OCI-LY1 (cell line): ENCODE measurements around the gene NSFL1C.

Source experiments
- H2AFZ ChIP-seq: fragments of 200-600 bp; sonication (generic), shearing (Covaris generic); 2 replicates; pipeline ENCODE4 v1.6.0; 2014; ENCODE audit warnings: antibody characterized with exemption, mild to moderate bottlenecking, low read length
- H3F3A ChIP-seq: fragments of 200-600 bp; sonication (generic), shearing (Covaris generic); 2 replicates; pipeline ENCODE4 v1.6.0; 2014; ENCODE audit warnings: mild to moderate bottlenecking, antibody characterized with exemption, low read length, moderate library complexity; ENCODE audit not compliant: insufficient read depth
- H3K27ac ChIP-seq: fragments of 200-600 bp; sonication (generic); 2 replicates; pipeline ENCODE4 v1.5.1; 2014; ENCODE audit warnings: low read length, mixed run types, mild to moderate bottlenecking, low read depth; ENCODE audit not compliant: poor library complexity, severe bottlenecking
- H3K27me3 ChIP-seq: fragments of 200-600 bp; sonication (generic); 2 replicates; pipeline ENCODE4 v1.6.0; 2014; ENCODE audit warnings: antibody characterized with exemption, mild to moderate bottlenecking, low read length, moderate library complexity; ENCODE audit not compliant: insufficient read depth
- H3K36me3 ChIP-seq: fragments of 200-600 bp; sonication (generic); 2 replicates; pipeline ENCODE4 v1.6.1; 2014; ENCODE audit warnings: mild to moderate bottlenecking, antibody characterized with exemption, low read length, moderate library complexity, mixed read lengths; ENCODE audit not compliant: insufficient read depth
- H3K4me1 ChIP-seq: fragments of 200-600 bp; sonication (generic); 2 replicates; pipeline ENCODE4 v1.5.1; 2014; ENCODE audit warnings: mild to moderate bottlenecking, low read length, moderate library complexity; ENCODE audit not compliant: insufficient read depth, severe bottlenecking
- H3K4me2 ChIP-seq: fragments of 200-600 bp; sonication (generic), shearing (Covaris generic); 2 replicates; pipeline ENCODE4 v1.6.1; 2014; ENCODE audit warnings: low read length
- H3K4me3 ChIP-seq: fragments of 200-600 bp; sonication (generic); 2 replicates; pipeline ENCODE4 v1.5.1; 2014; ENCODE audit warnings: low read length, low read depth, mild to moderate bottlenecking, mixed read lengths; ENCODE audit not compliant: poor library complexity, severe bottlenecking
- H3K79me2 ChIP-seq: fragments of 200-600 bp; shearing (Covaris generic); 2 replicates; pipeline ENCODE4 v1.6.1; 2016; ENCODE audit warnings: mixed run types, low read length, mixed read lengths; ENCODE audit not compliant: insufficient read depth
- H3K9ac ChIP-seq: fragments of 200-600 bp; sonication (generic), shearing (Covaris generic); 2 replicates; pipeline ENCODE4 v1.6.1; 2014; ENCODE audit warnings: mild to moderate bottlenecking, low read length, mixed read lengths
- H3K9me2 ChIP-seq: fragments of 200-600 bp; sonication (generic), shearing (Covaris generic); 2 replicates; pipeline ENCODE4 v1.6.1; 2014; ENCODE audit warnings: low read depth, mild to moderate bottlenecking, low read length, mixed read lengths
- H3K9me3 ChIP-seq: fragments of 200-600 bp; shearing (Covaris generic); 2 replicates; pipeline ENCODE4 v1.6.1; 2014; ENCODE audit warnings: low read length, mixed read lengths
- H4K20me1 ChIP-seq: fragments of 200-600 bp; sonication (generic), shearing (Covaris generic); 2 replicates; pipeline ENCODE4 v1.6.0; 2016; ENCODE audit warnings: mild to moderate bottlenecking, low read length; ENCODE audit not compliant: insufficient read depth
- CTCF ChIP-seq: fragments of 200-600 bp; sonication (generic), shearing (Covaris generic); IDR thresholded peaks from 2 replicates; pipeline ENCODE4 v1.5.1; 2017; ENCODE audit warnings: mild to moderate bottlenecking, antibody characterized with exemption, low read length, moderate library complexity, mixed read lengths
- EZH2 ChIP-seq: fragments of 200-600 bp; sonication (generic), shearing (Covaris generic); IDR thresholded peaks from 2 replicates; pipeline ENCODE4 v1.8.0; 2017; ENCODE audit warnings: borderline replicate concordance, mixed run types, mild to moderate bottlenecking, antibody characterized with exemption, low read length, moderate library complexity, mixed read lengths

NSFL1C gene

GRCh38 chr20:1426231-1426849 lies 40.3 kb downstream of the NSFL1C start:
- Histone ChIP-seq H3K9me3 (no peaks in the 10 kb centered on the region), H3F3A (no peaks in the 10 kb centered on the region), H3K27me3 (no peaks in the 10 kb centered on the region), H3K4me2 (no peak overlapping the region), H3K4me1 (no peaks in the 10 kb centered on the region), H3K9ac (no peak overlapping the region), H3K36me3 (no peaks in the 10 kb centered on the region), H3K79me2 (no peaks in the 10 kb centered on the region), H3K4me3 (no peak overlapping the region), H3K27ac (no peak overlapping the region), H3K9me2 (no peaks in the 10 kb centered on the region), H2AFZ (no peak overlapping the region), H4K20me1 (no peaks in the 10 kb centered on the region)
- no peak for TF ChIP-seq CTCF
- no peak for TF ChIP-seq EZH2

GRCh38 chr20:1424336-1424735 lies 42.3 kb downstream of the NSFL1C start:
- H2AFZ ChIP-seq: no peak overlapping the region
- H4K20me1 ChIP-seq: no peaks in the 10 kb centered on the region
- no peaks in the 10 kb centered on the region for H3K36me3 ChIP-seq
- H3K27ac ChIP-seq: no peak overlapping the region
- peaks cover 3% of the 10 kb centered on the region; the same call in 1 of the 2 replicates for H3K9me3 ChIP-seq
- TF ChIP-seq EZH2 (no peak), CTCF (no peak)
- H3K9ac ChIP-seq: no peak overlapping the region
- no peak overlapping the region for H3K4me2 ChIP-seq
- H3K4me3 ChIP-seq: no peak overlapping the region
- H3K27me3 ChIP-seq: no peaks in the 10 kb centered on the region
- H3K4me1 ChIP-seq: no peaks in the 10 kb centered on the region
- H3F3A ChIP-seq: no peaks in the 10 kb centered on the region
- H3K9me2 ChIP-seq: no peaks in the 10 kb centered on the region
- no peaks in the 10 kb centered on the region for H3K79me2 ChIP-seq

- H4K20me1 ChIP-seq: no peaks in the 10 kb centered on the region
- H3K9me2 ChIP-seq: no peaks in the 10 kb centered on the region
- H2AFZ ChIP-seq: no peak overlapping the region
- no peaks in the 10 kb centered on the region for H3K4me1 ChIP-seq
- no peak overlapping the region for H3K4me3 ChIP-seq
- no peak overlapping the region for H3K9ac ChIP-seq
- peaks cover 8% of the 10 kb centered on the region; the same call in 1 of the 2 replicates for H3K9me3 ChIP-seq
- no peaks in the 10 kb centered on the region for H3K27me3 ChIP-seq
- H3K27ac ChIP-seq: no peak overlapping the region
- no peaks in the 10 kb centered on the region for H3K79me2 ChIP-seq
- no peaks in the 10 kb centered on the region for H3K36me3 ChIP-seq
- no peaks in the 10 kb centered on the region for H3F3A ChIP-seq
- no peak overlapping the region for H3K4me2 ChIP-seq
- TF ChIP-seq EZH2: no peak
- 0 out of 2 replicates have a peak, but pooled peaks have one; percentile 24 for TF ChIP-seq CTCF
Measured at GRCh38 chr20:1423625-1424106, 43.0 kb downstream of the NSFL1C start.
